ENCODE results near the gene ZSWIM1. TPM values are rescaled to one million over a fixed set of nuclear protein-coding genes. Genes with fewer than 3 reads are reported as not detected.

ZSWIM1 gene
- total and polyA plus RNA-seq, 2 of the 13 experiments (the other 11 are each of a cell fraction or from before 2014, with no cell fraction given), result 9.5 to 11.7 TPM

DNA sequence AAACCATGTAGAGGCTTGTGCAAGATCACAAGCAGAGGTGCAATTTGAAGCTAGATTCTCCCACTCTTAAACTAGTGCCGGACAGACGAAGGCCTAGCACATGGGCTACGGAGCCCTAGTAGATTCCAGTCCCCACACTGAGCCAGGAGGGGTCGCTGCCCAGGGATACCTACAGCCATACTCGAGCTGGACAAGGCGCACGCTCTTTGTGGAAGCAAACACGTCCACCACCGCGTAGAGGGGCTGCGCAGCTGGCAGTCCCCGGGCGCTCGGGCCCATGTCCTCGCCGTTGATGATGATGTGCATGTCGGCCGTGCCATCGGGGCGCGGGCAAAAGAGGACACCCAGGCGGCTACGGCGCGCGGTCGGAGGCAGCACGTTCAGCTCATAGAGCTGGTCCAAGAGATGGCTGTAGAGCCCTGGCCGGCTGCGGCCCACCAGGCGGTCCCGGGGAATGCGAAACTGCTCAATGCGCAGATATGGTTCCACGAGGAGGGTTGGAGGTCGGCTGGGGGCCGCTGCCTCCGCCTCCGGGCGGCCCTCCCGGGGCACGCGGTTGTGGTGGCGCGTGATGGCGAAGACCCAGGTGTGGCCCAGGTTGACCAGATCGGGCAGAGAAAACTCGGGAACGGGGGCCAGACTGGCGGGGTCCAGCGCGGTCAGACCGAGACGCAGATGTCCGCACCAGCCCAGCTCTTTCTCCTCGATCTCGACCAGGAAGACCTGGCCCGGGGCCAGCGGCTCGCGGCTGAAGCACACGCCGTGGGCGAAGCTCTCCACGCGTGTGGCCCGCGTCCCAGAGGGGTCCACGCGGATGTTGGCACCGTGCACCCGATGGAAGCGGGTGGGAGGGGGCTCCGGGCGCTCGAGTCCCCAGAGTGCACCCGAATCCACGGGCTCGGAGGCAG, 9.3 kb downstream of the ZSWIM1 start (continued):
- TF ChIP-seq, protein P1, sequence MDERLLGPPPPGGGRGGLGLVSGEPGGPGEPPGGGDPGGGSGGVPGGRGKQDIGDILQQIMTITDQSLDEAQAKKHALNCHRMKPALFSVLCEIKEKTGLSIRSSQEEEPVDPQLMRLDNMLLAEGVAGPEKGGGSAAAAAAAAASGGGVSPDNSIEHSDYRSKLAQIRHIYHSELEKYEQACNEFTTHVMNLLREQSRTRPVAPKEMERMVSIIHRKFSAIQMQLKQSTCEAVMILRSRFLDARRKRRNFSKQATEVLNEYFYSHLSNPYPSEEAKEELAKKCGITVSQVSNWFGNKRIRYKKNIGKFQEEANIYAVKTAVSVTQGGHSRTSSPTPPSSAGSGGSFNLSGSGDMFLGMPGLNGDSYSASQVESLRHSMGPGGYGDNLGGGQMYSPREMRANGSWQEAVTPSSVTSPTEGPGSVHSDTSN (CRISPR knock-in tag; IDR thresholded peaks at IDR 0.05), result no peak
- TF ChIP-seq, protein P2, sequence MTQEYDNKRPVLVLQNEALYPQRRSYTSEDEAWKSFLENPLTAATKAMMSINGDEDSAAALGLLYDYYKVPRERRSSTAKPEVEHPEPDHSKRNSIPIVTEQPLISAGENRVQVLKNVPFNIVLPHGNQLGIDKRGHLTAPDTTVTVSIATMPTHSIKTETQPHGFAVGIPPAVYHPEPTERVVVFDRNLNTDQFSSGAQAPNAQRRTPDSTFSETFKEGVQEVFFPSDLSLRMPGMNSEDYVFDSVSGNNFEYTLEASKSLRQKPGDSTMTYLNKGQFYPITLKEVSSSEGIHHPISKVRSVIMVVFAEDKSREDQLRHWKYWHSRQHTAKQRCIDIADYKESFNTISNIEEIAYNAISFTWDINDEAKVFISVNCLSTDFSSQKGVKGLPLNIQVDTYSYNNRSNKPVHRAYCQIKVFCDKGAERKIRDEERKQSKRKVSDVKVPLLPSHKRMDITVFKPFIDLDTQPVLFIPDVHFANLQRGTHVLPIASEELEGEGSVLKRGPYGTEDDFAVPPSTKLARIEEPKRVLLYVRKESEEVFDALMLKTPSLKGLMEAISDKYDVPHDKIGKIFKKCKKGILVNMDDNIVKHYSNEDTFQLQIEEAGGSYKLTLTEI (CRISPR knock-in tag; conservative IDR thresholded peaks at IDR 0.05), result no peak
- TF ChIP-seq HOXA5 (CRISPR knock-in tag; IDR thresholded peaks at IDR 0.05) (peak; percentile 25; the same call in 1 of the 2 replicates), SPEN (CRISPR knock-in tag; IDR thresholded peaks at IDR 0.05; ENCODE audit: low read depth) (peak; percentile 46; the same call in 1 of the 2 replicates), ZNF781 (CRISPR knock-in tag; IDR thresholded peaks at IDR 0.05; ENCODE audit: borderline replicate concordance, not compliant biosample characterization) (peak; percentile 18), NFKB2 (CRISPR knock-in tag; IDR thresholded peaks at IDR 0.05; ENCODE audit: borderline replicate concordance) (no peak), ZFP37 (CRISPR knock-in tag; IDR thresholded peaks at IDR 0.05; ENCODE audit: borderline replicate concordance) (no peak), RBM39 (IDR thresholded peaks at IDR 0.05; ENCODE audit: low read depth, low read length, poor library complexity, severe bottlenecking) (peak; percentile 15), ZC3H13 (CRISPR knock-in tag; IDR thresholded peaks at IDR 0.05) (peak; percentile 92), ZNF256 (CRISPR knock-in tag; conservative IDR thresholded peaks at IDR 0.05) (no peak), KLF15 (CRISPR knock-in tag; IDR thresholded peaks at IDR 0.05; ENCODE audit: borderline replicate concordance) (peak; percentile 64; the same call in 1 of the 2 replicates), FOSL2 (CRISPR knock-in tag; IDR thresholded peaks at IDR 0.05) (peak; percentile 58)
- TF ChIP-seq, protein P3, sequence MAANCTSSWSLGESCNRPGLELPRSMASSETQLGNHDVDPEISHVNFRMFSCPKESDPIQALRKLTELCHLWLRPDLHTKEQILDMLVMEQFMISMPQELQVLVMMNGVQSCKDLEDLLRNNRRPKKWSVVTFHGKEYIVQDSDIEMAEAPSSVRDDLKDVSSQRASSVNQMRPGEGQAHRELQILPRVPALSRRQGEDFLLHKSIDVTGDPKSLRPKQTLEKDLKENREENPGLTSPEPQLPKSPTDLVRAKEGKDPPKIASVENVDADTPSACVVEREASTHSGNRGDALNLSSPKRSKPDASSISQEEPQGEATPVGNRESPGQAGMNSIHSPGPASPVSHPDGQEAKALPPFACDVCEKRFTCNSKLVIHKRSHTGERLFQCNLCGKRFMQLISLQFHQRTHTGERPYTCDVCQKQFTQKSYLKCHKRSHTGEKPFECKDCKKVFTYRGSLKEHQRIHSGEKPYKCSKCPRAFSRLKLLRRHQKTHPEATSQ (CRISPR knock-in tag; IDR thresholded peaks at IDR 0.05; ENCODE audit: borderline replicate concordance), result peak; percentile 4; the same call in 1 of the 2 replicates
- TF ChIP-seq, protein P4, sequence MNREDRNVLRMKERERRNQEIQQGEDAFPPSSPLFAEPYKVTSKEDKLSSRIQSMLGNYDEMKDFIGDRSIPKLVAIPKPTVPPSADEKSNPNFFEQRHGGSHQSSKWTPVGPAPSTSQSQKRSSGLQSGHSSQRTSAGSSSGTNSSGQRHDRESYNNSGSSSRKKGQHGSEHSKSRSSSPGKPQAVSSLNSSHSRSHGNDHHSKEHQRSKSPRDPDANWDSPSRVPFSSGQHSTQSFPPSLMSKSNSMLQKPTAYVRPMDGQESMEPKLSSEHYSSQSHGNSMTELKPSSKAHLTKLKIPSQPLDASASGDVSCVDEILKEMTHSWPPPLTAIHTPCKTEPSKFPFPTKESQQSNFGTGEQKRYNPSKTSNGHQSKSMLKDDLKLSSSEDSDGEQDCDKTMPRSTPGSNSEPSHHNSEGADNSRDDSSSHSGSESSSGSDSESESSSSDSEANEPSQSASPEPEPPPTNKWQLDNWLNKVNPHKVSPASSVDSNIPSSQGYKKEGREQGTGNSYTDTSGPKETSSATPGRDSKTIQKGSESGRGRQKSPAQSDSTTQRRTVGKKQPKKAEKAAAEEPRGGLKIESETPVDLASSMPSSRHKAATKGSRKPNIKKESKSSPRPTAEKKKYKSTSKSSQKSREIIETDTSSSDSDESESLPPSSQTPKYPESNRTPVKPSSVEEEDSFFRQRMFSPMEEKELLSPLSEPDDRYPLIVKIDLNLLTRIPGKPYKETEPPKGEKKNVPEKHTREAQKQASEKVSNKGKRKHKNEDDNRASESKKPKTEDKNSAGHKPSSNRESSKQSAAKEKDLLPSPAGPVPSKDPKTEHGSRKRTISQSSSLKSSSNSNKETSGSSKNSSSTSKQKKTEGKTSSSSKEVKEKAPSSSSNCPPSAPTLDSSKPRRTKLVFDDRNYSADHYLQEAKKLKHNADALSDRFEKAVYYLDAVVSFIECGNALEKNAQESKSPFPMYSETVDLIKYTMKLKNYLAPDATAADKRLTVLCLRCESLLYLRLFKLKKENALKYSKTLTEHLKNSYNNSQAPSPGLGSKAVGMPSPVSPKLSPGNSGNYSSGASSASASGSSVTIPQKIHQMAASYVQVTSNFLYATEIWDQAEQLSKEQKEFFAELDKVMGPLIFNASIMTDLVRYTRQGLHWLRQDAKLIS (CRISPR knock-in tag; IDR thresholded peaks at IDR 0.05), result no peak; the same call in 1 of the 2 replicates
- TF ChIP-seq, protein P5, sequence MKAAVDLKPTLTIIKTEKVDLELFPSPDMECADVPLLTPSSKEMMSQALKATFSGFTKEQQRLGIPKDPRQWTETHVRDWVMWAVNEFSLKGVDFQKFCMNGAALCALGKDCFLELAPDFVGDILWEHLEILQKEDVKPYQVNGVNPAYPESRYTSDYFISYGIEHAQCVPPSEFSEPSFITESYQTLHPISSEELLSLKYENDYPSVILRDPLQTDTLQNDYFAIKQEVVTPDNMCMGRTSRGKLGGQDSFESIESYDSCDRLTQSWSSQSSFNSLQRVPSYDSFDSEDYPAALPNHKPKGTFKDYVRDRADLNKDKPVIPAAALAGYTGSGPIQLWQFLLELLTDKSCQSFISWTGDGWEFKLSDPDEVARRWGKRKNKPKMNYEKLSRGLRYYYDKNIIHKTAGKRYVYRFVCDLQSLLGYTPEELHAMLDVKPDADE (CRISPR knock-in tag; IDR thresholded peaks at IDR 0.05), result peak; percentile 73; the same call in 1 of the 2 replicates
- TF ChIP-seq, protein P6, sequence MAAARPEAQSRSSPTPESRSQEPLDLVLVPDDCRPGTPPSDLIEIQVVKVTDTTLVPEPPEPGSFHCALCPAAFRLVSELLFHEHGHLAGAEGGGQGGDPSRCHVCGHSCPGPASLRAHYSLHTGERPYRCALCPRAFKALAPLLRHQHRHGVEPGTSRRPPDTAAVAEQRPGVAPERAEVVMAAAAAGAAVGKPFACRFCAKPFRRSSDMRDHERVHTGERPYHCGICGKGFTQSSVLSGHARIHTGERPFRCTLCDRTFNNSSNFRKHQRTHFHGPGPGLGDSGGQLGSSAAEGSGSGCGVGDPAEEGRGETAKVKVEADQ (CRISPR knock-in tag; IDR thresholded peaks at IDR 0.05; ENCODE audit: borderline replicate concordance), result peak; percentile 75; the same call in 1 of the 2 replicates
